HG03558 (cell line): ENCODE results near the gene SLC36A3.
"Not testable (repeated sequence)": the region's sequence is repeated elsewhere in the genome, so short reads cannot be mapped to it uniquely, and the experiment has no call there.

Experiments
- ATAC-seq: cut with Tn5 transposase; IDR thresholded peaks from one replicate; pipeline ENCODE4 v1.9.1; 2021; ENCODE audit warnings: moderate number of reproducible peaks; ENCODE audit not compliant: unreplicated experiment; ENCODE audit errors: extremely low read depth

The SLC36A3 gene

DNA sequence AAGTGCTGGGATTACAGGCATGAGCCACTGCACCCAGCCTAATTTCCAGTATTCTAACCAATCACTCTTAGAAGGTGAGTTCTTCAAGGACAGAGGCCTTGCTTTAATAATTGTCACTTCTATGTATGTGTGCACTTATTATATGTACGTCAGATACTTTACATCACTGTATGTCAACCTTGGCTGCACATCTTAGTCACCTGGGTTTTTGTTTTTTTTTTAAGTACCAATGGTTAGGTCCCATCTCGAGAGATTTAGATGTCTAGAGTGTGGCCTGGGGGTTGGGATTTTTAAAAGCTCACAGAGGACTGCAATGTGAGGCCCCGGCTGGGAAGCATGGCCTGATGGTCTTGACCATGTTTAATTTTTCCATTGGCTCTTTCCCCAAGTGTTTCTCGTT is 60.4 kb downstream of the SLC36A3 start:
- ATAC-seq, result no peak

DNA sequence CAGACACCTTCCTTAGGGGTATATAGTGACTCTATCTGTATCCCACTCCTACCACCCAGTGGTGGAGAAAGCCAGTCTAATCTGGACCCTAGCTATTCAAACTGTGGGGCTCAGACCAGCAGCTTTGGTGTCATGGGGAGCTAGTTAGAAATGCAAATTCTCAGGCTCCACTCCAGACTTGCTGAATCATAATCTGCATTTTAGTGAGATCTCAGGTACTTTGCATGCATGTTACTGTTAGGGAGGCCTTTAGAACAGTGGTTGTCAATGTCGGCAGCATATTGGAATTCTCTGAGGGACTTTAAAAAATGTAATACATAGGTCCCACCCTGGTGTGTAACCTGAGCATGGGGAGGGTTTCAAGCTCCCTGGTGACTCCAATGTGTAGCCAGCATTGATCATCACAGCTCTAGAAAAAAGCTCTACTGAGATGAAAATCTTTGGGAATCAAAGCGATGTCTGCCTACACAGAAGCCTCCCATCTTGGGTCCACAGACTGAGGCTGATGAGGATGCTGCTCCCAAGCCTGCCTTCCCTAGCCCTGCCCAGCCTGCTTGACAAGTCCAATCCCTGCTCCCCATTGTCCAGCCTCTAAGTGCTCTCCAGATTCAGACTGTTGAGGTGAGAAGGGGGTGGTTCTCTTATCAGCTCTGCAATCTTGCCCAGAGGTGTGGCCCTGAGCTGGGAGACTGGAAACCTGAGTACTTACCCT is 62.5 kb downstream of the SLC36A3 start:
- no peak for ATAC-seq

DNA sequence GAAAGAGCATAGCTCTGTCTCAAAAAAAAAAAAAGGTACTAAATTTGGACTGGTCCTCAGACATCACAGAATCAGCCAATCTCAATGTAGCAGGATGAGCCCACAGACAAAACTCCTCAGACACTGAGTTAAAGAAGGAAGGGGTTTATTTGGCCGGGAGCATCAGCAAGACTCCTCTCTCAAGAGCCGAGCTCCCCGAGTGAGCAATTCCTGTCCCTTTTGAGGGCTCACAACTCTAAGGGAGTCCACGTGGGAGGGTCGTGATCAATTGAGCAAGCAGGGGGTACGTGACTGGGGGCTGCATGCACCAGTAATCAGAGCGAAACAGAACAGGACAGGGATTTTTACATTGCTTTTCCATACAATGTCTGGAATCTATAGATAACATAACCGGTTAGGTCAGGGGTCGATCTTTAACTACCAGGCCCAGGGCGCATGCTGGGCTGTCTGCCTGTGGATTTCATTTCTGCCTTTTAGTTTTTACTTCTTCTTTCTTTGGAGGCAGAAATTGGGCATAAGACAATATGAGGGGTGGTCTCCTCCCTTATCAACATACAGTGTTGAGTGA is 63.2 kb downstream of the SLC36A3 start:
- ATAC-seq, result not testable (repeated sequence)

GRCh38 chr5:151239237-151239861 is 64.2 kb downstream of the SLC36A3 start:
- ATAC-seq, result no peak

GRCh38 chr5:151238303-151238741 is 65.2 kb downstream of the SLC36A3 start:
- no peak for ATAC-seq

DNA sequence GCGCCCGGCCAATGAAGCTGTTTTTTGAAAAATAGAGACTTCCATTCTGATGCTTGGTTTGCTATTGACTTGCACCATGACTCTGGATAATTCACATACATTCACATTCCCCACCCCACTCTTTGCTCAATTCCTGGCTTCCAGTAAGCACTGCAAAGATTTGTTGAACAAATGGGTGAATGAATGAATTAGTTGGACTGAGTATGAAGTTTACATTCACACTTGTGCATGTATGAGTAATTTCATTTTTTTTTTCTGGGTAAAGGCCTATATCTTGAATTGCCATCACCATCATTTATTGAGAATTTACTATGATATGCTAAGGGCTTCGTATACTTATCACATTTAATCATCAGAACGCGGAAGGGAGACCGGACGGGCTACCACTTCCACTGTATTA is 65.9 kb downstream of the SLC36A3 start:
- ATAC-seq, result no peak

DNA sequence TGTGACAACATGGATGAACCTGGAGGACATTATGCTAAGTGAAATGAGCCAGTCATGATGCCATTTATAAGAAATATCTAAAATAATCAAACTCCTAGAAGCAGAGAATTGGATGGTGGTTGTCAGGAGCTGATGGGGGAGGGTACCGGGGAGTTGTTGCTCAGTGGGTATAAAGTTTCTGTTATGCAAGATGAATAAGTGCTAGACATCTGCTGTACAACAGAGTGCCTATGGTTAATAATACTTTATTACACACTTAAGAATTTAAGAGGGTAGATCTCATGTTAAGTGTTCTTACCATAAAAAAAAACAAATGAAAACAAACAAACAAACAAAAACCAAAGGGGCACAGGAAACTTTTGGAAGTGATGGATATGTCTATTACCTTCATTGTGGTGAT is 66.7 kb downstream of the SLC36A3 start:
- ATAC-seq, result no peak

- not testable (repeated sequence) for ATAC-seq
Observed at GRCh38 chr5:151235239-151235571, 68.4 kb downstream of the SLC36A3 start.

DNA sequence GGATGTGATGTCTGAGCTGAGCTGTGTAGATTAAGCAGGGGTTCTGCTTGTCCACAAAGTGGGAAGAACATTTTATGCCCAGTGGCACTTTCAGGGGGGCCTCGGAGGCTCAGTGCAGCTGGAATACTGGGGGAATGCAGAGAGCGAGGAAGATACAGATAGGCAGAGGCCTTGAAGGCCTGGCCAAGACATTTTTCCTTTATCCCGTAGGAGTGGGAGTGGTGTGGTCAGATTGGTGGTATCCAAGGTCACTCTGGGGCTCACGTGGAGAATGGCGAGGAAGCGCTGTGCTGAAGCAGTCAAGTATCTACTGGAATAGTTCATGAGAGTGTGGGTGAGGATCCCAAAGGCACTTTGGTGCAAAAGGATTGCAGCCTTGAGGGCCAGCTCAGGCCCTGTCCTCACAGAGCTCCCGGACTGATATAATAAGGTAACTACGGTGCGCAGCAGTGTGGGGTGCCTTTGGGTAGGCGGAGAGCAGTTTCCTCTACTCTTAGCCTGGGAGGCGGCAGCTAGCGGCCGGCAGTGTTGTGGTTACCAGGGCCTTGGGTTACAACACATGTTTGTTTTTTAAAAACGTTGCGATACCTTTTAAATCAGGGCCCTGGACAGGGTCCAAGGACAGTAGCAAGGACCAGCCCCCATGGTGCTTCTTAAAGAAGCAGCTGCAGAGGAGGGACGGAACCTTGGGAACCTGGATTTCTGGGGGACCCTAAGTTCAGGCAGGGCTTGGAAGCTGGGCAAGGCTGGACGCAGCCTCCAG is 68.9 kb downstream of the SLC36A3 start:
- peak; percentile 48 for ATAC-seq

DNA sequence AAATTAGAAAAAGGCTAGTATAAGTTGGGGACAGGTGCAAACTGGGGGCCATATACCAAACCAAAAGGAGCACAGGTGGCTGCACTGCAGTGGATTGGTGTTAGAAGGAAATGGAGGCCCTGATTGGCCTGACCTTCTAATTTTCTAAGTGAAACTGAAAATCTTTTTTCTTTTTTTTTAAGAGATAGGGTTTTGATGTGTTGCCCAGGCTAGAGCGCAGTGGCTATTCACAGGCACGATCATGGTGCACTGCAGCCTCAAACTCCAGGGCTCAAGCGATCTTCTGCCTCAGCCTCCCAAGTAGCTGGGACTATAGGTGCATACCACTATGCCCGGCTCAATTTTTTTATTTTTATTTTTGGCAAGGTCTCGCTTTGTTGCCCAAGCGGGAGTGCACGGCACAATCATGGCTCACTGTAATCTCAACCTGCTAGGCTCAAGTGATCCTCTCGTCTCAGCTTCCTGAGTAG is 69.9 kb downstream of the SLC36A3 start:
- peak; percentile 44 for ATAC-seq

DNA sequence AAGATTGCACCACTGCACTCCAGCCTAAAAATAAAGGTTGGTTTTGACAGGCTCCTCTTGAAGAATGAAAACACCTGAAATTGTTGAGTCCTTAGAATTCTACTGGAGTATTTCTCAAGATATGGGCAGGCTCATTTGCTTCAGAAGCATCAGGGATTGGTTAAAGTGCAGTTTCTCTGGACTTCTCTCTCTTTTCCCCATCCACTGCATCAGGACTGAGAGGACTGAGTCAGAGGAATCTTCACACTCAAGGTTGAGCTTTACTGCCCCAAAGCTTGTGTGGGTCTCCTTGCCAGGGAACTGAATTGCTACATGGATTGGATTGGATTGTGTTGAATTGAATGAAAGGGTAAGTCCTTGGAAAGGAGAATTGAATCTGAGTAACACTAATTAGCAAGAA is 72.2 kb downstream of the SLC36A3 start:
- no peak for ATAC-seq

- no peak for ATAC-seq
Observed at GRCh38 chr5:151230048-151230680, 73.4 kb downstream of the SLC36A3 start.

GRCh38 chr5:151228986-151229385 is 74.6 kb downstream of the SLC36A3 start:
- no peak for ATAC-seq

- ATAC-seq, result no peak
Observed at GRCh38 chr5:151227918-151228447, 75.6 kb downstream of the SLC36A3 start.
